IPS-11a (cell line): ENCODE measurements around the gene NRN1L.
"Not testable (repeated sequence)": the region's sequence is repeated elsewhere in the genome, so short reads cannot be mapped to it uniquely, and the experiment has no call there.

Experiments
- H3K4me3 ChIP-seq: one replicate; pipeline ENCODE4 v1.5.1; 2013; ENCODE audit warnings: low read depth, low read length, control low read depth

Gene NRN1L

DNA sequence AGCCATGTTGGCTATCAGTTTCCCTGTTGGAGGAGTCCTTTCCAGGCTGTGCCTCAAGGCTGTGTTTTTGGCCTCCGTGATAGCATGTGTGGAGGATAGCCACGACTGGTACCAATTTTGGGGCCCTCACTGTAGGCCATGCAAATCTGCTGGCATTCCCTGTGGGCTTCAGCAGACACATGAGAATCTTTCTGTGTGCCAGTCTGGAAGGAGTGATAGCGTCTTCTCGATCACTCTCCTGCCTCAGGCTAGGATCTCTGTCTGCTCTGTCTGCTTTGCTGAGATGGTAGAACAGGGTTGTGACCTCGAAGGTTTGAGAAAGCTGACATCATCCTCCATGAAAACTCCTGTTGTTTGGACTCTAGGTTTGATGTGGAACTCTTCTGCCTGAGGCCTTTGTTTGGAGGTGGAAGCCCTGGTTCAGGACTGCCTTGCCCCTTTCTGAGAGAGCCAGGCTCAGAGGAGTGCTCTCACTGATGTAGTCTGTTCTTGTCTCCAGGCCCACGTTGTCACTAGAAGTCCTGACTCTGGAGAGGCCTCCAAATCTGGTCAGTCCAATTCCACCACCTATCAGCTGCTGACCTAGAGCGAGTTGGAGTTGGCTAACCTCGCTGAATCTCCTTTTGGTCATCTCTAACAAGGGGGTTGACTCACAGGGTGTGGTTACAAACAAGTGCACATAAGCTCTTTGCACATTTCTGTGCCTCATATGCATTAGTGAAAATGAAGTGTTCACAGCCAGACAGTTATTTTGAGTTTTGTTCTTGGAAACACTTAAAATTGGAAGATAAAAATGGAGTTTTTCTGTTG lies 23.9 kb upstream of the NRN1L start:
- H3K4me3 ChIP-seq, result no peak overlapping the region

GRCh38 chr16:67861877-67862276 lies 22.8 kb upstream of the NRN1L start:
- no peak overlapping the region for H3K4me3 ChIP-seq

GRCh38 chr16:67862623-67863583 lies 21.8 kb upstream of the NRN1L start:
- H3K4me3 ChIP-seq, result no peak overlapping the region

GRCh38 chr16:67864044-67864443 lies 20.6 kb upstream of the NRN1L start:
- H3K4me3 ChIP-seq, result not testable (repeated sequence)

DNA sequence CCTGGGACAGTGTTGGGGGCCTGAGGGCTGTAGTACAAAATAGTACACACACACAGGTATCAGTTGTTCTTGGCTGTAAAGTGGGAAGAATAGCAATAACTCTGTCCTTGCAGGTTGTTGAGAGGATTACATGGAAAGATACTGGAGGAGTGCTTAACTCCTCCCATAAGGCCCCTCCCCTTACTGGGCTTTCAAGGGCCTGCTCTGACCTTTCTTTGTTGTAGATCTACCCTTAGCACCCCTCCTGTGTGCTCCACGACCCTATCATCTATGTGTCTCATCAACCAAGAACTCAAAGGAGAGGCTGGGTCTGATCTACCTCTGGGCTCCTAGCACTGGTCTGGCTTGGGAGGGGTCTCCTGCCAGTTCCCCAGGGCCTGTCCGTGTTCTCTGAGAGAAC lies 20.1 kb upstream of the NRN1L start:
- H3K4me3 ChIP-seq, result no peak overlapping the region

- no peak overlapping the region for H3K4me3 ChIP-seq
These were observed 19.4 kb upstream of the NRN1L start for GRCh38 chr16:67865318-67865717.

GRCh38 chr16:67868290-67868689 lies 16.4 kb upstream of the NRN1L start:
- H3K4me3 ChIP-seq, result no peak overlapping the region

DNA sequence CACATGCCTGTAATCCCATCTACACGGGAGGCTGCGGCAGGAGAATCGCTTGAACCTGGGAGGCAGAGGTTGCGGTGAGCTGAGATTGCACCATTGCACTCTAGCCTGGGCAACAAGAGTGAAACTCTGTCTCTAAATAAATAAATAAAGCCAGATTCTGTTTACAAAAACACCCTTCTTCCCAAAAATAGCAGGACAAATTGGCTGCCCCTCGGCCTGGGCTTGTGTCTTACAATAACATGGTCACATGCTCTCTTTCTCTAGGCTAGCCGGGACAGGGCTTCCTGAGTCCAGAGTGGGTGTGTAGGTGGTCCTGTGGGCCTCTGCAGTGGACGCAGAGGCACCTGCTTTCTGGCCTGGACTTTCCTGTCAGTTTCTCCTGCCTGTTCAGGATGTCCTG lies 15.0 kb upstream of the NRN1L start:
- no peak overlapping the region for H3K4me3 ChIP-seq

DNA sequence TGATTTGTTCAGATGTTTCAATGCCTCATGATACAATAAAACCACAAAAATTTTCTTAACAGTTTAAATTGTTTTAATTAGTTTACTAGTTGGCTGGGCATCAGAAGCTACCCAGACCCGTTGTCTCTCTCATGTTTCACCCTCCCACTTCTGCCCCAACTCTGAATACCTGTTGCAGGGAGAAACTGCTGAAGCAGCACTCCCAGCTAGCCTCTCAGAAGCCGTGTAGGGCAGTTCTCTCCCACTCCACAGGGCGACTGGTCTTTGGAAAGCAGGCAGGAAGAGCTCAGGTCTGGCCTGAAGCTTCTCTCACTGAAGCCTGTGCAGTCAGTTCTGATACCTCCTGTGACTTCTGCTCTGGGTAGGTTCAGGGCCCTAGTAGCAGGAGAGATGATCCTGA lies 13.4 kb upstream of the NRN1L start:
- no peak overlapping the region for H3K4me3 ChIP-seq

DNA sequence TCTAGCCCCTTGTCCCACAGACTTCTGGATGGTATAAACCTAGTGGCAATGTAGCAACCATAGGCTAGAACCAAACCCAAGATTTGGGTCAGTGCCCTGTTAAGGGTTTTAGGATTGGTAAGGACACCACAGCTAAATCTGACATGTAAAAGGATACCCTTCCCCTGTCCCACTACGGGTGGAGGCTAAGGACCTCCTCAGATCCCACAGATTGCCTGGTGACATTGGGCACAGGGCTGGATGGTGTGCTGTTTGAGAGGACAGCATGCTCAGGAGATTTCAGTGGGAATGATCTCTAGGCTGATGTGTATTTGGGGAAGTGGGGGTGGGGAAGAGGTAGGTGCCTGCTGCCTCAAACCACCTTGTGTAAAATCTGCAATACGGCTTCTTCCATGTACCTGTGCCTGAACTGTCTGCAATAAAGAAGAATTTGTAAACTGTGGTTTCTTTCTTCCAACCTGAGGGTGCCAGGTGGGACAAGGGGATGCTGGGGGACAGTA lies 12.5 kb upstream of the NRN1L start:
- H3K4me3 ChIP-seq, result no peak overlapping the region

DNA sequence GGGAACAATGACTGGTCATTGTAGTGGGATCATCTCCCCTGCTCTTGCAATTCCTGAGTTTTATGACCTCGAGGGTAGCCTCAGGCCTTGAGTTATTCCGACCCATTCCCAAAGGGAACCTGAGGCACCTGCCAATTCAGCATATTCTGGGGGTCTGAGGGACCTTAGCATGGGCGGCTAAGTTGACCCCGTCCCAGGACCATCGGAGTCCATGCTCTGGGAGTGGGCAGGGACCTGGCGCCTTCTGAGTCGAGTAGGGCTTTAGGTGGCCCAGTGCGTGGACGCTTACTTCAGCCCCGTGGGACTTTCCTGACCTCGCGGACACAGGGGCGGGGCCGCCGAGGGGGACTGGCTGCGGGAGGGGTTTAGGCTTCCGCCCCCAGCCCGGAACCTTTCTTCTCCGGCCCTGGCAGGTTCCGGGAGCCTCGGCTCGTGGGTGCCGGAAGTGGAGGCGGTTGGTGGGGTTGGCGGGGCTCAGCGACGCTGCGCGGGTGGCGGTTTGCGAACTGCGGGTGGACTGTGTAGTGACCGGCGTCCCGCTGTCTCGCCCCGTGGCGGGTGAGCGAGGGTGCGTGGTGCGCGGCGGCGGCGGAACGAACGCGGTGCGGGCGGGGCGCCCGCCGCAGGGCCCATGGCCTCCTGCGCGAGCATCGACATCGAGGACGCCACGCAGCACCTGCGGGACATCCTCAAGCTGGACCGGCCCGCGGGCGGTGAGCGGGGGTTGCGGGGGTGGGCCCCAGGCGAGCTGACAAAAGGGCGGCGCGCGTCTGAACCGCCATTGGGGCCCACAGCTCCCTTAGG lies 11.9 kb upstream of the NRN1L start, which contains the start of gene EDC4:
Gene EDC4 (plus strand): TSS at position 422 of the 804 bp plus-strand sequence. CDS start 210 bp downstream, at position 632.
- H3K4me3 ChIP-seq, result peak within 1 kb of the TSS; percentile 90

DNA sequence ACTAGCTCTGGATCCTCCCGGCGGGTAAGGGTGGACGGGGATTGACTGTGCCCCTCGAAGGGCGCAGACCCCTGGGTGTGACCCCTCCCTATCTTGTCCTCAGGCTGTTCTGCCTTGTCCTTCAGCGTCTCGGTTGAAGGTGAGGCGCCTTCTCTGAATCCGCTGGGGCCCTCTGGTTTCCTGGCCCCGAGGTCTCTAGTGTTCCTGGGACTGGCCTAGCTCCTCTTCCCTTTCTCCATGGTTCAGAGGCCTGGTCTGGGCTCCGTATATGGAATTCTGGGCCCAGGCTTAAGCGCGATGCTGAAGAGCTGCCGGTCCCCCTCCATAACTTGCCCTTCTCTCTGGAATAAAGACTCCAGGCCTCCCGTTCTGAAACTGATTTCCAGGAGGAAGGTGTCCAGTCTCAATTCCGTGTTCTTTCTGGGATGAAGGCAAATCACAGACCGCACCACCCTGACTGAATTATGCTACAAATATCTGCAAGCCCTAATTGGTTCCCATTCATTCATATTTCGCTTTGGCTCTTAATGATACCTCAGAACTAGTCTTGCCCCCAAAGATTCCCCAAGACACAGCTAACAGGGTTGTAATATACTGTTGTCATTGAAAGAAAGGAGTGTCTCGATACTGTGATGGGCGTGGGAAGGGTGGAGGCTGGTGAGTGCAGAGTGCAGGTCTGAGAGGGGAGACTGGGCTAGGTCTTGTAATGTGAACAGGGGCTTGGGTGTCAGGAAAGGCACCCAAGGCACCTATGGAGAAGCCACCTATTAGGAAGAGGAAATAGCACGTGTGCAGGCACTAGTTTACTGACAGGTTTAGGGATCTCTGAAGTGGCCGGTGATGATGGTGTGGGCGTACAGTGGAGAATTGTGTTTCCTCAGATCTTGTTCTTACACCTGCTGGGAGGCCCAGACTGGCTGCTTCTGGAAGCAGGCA lies 11.0 kb upstream of the NRN1L start:
- peak overlapping the region; percentile 90 for H3K4me3 ChIP-seq

DNA sequence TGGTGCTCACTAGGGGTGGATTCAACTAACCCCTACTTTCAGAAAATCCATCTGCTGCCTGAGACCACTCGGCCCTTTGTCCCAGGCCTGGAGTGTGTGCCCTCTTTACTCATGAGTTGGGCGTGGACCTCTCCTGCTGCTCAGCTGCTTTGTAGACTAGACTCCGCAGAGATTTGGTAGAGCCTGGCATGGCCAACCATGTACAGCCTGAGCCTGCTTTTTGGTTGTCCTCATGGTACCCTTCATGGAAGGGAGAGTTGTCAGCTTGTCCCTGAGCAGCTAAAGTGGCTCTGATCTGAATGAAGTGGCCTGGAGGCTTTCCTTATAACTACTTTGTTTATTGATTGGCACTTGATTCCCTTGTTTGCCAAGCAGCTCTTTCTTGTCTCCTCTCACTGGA lies 10.3 kb upstream of the NRN1L start:
- H3K4me3 ChIP-seq, result no peak overlapping the region

DNA sequence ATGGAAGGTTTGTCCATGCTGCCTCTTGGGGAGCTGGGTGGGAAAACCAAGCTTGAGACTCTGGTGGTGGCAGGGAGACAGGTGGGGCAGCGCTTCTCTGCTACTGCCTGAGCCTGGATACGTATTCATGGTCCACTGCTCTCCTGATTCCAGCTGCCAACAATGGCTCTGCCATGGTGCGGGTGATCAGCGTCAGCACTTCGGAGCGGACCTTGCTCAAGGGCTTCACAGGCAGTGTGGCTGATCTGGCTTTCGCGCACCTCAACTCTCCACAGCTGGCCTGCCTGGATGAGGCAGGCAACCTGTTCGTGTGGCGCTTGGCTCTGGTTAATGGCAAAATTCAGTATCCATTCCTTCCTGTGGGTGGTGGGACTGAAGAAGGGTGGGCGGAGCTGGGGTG lies 7.6 kb upstream of the NRN1L start:
- H3K4me3 ChIP-seq, result no peak overlapping the region

DNA sequence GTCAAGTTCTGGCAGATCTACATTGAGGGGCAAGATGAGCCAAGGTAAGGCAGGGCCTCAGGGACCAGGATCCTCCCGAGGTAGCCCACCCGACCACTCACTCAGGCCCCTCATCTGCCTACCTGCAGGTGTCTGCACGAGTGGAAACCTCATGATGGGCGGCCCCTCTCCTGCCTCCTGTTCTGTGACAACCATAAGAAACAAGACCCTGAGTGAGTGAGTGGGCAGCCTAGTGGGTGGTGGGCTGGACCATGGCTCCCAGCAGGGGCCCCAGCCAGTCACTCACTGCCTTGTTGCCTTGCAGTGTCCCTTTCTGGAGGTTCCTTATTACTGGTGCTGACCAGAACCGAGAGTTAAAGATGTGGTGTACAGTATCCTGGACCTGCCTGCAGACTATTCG lies 6.5 kb upstream of the NRN1L start:
- no peak overlapping the region for H3K4me3 ChIP-seq

DNA sequence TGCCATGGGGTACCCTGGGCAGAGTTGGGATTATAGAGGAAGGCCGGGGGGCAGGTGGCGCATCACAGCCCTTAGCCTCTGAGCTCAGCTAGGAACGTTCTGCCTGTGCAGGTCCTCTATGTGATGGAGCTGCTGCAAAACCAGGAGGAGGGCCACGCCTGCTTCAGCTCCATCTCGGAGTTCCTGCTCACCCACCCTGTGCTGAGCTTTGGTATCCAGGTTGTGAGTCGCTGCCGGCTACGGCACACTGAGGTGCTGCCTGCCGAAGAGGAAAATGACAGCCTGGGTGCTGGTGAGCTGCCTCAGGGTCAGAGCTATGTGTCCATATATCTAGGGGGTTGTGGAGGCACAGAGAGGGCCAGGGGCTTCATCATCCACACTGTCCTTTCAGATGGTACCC lies 5.8 kb upstream of the NRN1L start:
- H3K4me3 ChIP-seq, result no peak overlapping the region

DNA sequence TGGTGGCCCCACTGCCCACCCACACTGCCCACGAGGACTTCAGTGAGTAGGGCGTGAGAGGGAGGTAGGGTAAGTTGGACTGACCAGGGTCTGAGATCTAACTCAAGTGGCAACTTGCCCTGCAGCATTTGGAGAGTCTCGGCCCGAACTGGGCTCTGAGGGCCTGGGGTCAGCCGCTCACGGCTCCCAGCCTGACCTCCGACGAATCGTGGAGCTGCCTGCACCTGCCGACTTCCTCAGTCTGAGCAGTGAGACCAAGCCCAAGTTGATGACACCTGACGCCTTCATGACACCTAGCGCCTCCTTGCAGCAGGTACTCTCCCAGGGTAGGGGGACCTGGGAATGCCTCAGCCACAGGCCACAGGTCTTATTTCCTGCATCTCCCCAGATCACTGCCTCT lies 5.2 kb upstream of the NRN1L start:
- H3K4me3 ChIP-seq, result no peak overlapping the region

GRCh38 chr16:67879936-67880335 lies 4.7 kb upstream of the NRN1L start:
- no peak overlapping the region for H3K4me3 ChIP-seq

- no peak overlapping the region for H3K4me3 ChIP-seq
These were observed 4.1 kb upstream of the NRN1L start for GRCh38 chr16:67880584-67880983.
